Esophagus (tissue), 2 donors: ENCODE results near the gene IFNAR1. TPM values are rescaled to one million over a fixed set of nuclear protein-coding genes. Genes with fewer than 3 reads are reported as not detected.

Source experiments
- H3K27ac ChIP-seq, 2 donors: one replicate each; pipeline ENCODE4 v1.5.1; 2013; ENCODE audit warnings: low read depth in 2 of 2, mild to moderate bottlenecking in 2 of 2, inconsistent platforms in 1 of 2, low read length in 1 of 2, moderate library complexity in 1 of 2
- H3K27me3 ChIP-seq, 2 donors: one replicate each; pipeline ENCODE4 v1.6.1; 2013; ENCODE audit warnings: low read length in 2 of 2, control low read depth in 1 of 2, mild to moderate bottlenecking in 1 of 2; ENCODE audit not compliant: insufficient read depth in 2 of 2, control insufficient read depth in 1 of 2
- H3K36me3 ChIP-seq, 2 donors: one replicate each; pipeline ENCODE4 v1.6.1; 2013; ENCODE audit warnings: low read length in 1 of 2; ENCODE audit not compliant: control insufficient read depth in 2 of 2, insufficient read depth in 2 of 2
- H3K4me1 ChIP-seq, 2 donors: one replicate each; pipeline ENCODE4 v1.6.1; 2013; ENCODE audit warnings: low read length in 1 of 2; ENCODE audit not compliant: control insufficient read depth in 2 of 2, insufficient read depth in 2 of 2
- H3K4me3 ChIP-seq, 2 donors: one replicate each; pipeline ENCODE4 v1.5.1; 2013; ENCODE audit warnings: low read length in 2 of 2, mild to moderate bottlenecking in 2 of 2, low read depth in 1 of 2, moderate library complexity in 1 of 2
- H3K9me3 ChIP-seq, 2 donors: one replicate each; pipeline ENCODE4 v1.6.1; 2013; ENCODE audit warnings: mild to moderate bottlenecking in 2 of 2, low read depth in 1 of 2, low read length in 1 of 2, moderate library complexity in 1 of 2; ENCODE audit not compliant: control insufficient read depth in 2 of 2, insufficient read depth in 1 of 2
- WGBS, 2 donors: extraction: QIAGEN DNeasy Blood & Tissue Kit; methylation state at CpG; one replicate each; pipeline ENCODE4 v1.1.7; 2013; 5-methylcytosine and 5-hydroxymethylcytosine counted together
- polyA plus RNA-seq, 2 donors: library from polyadenylated mRNA; stranded (reverse); fragments of 200-250 nt; gene quantifications; one replicate each; pipeline ENCODE4 v1.2.3, GENCODE V29; 2013
- donor health status: healthy with polysubstance abuse.
- donor health status: Bipolar disorder and iron deficiency.

Gene IFNAR1
- polyA plus RNA-seq, 2 donors, result 9.0 to 14.1 TPM

- no peak overlapping the region for H3K27ac ChIP-seq
- H3K4me3 ChIP-seq, result no peak overlapping the region
- H3K9me3 ChIP-seq, result no peaks in the 10 kb centered on the region
- H3K4me1 ChIP-seq, result peaks cover 1 to 3% of the 10 kb centered on the region in 2 donors
- peaks cover 0 to 30% of the 10 kb centered on the region in 2 donors for H3K36me3 ChIP-seq
- 93 to 96% methylated on average over 9 of the region's 9 CpGs for WGBS, 2 donors
- H3K27me3 ChIP-seq, result no peaks in the 10 kb centered on the region
These were observed 33.1 kb upstream of the IFNAR1 start for GRCh38 chr21:33291686-33292085.

- 79 to 80% methylated on average over 5 of the region's 5 CpGs for WGBS, 2 donors
- Histone ChIP-seq H3K4me3 (no peak overlapping the region), H3K4me1 (peaks cover 1 to 3% of the 10 kb centered on the region in 2 donors), H3K27ac (no peak overlapping the region), H3K27me3 (no peaks in the 10 kb centered on the region), H3K9me3 (no peaks in the 10 kb centered on the region), H3K36me3 (peaks cover 0 to 30% of the 10 kb centered on the region in 2 donors)
These were observed 32.0 kb upstream of the IFNAR1 start for GRCh38 chr21:33292724-33293123.

- Histone ChIP-seq H3K9me3 (no peaks in the 10 kb centered on the region), H3K4me3 (no peak overlapping the region), H3K4me1 (peaks cover 1 to 3% of the 10 kb centered on the region in 2 donors), H3K36me3 (peaks cover 0 to 27% of the 10 kb centered on the region in 2 donors), H3K27me3 (no peaks in the 10 kb centered on the region), H3K27ac (no peak overlapping the region)
- WGBS, 2 donors, result 89 to 95% methylated on average over 7 of the region's 7 CpGs
These were observed 31.6 kb upstream of the IFNAR1 start for GRCh38 chr21:33293136-33293535.

GRCh38 chr21:33293811-33294216, 31.0 kb upstream of the IFNAR1 start:
- WGBS, 2 donors, result 45 to 62% methylated on average over 7 of the region's 7 CpGs
- peaks cover 0 to 27% of the 10 kb centered on the region in 2 donors for H3K36me3 ChIP-seq
- no peak overlapping the region for H3K27ac ChIP-seq
- no peaks in the 10 kb centered on the region for H3K9me3 ChIP-seq
- H3K4me3 ChIP-seq, result no peak overlapping the region
- H3K27me3 ChIP-seq, result no peaks in the 10 kb centered on the region
- peaks cover 2 to 3% of the 10 kb centered on the region in 2 donors for H3K4me1 ChIP-seq

GRCh38 chr21:33296156-33296555, 28.6 kb upstream of the IFNAR1 start:
- WGBS, 2 donors, result 93 to 94% methylated on average over 6 of the region's 6 CpGs
- H3K27me3 ChIP-seq, result no peaks in the 10 kb centered on the region
- peaks cover 0 to 17% of the 10 kb centered on the region in 2 donors for H3K36me3 ChIP-seq

GRCh38 chr21:33299181-33299752, 25.5 kb upstream of the IFNAR1 start:
- peaks cover 0 to 10% of the 10 kb centered on the region in 2 donors for H3K4me1 ChIP-seq
- H3K27ac ChIP-seq, result no peak overlapping the region
- no peaks in the 10 kb centered on the region for H3K9me3 ChIP-seq
- no peaks in the 10 kb centered on the region for H3K27me3 ChIP-seq
- H3K36me3 ChIP-seq, result no peaks in the 10 kb centered on the region
- WGBS, 2 donors, result 47 to 56% methylated on average over 5 of the region's 5 CpGs
- no peak overlapping the region for H3K4me3 ChIP-seq

More at GRCh38 chr21:33296156-33296555, 28.6 kb upstream of the IFNAR1 start:
- H3K27ac ChIP-seq, result no peak overlapping the region
- H3K9me3 ChIP-seq, result no peaks in the 10 kb centered on the region
- no peak overlapping the region for H3K4me3 ChIP-seq
- peaks cover 0 to 2% of the 10 kb centered on the region in 2 donors for H3K4me1 ChIP-seq

- Histone ChIP-seq H3K4me1 (peaks cover 0 to 10% of the 10 kb centered on the region in 2 donors), H3K9me3 (no peaks in the 10 kb centered on the region), H3K36me3 (no peaks in the 10 kb centered on the region), H3K27me3 (no peaks in the 10 kb centered on the region), H3K27ac (peak overlapping the region; percentile 43), H3K4me3 (no peak overlapping the region)
- 60 to 62% methylated on average over 10 of the region's 10 CpGs for WGBS, 2 donors
These were observed 23.8 kb upstream of the IFNAR1 start for GRCh38 chr21:33300701-33301631.

GRCh38 chr21:33301632-33302002, 23.2 kb upstream of the IFNAR1 start:
- no peaks in the 10 kb centered on the region for H3K27me3 ChIP-seq

GRCh38 chr21:33302055-33302454, 22.7 kb upstream of the IFNAR1 start:
- Histone ChIP-seq H3K4me3 (no peak overlapping the region), H3K4me1 (peaks cover 0 to 10% of the 10 kb centered on the region in 2 donors), H3K9me3 (no peaks in the 10 kb centered on the region), H3K27me3 (no peaks in the 10 kb centered on the region), H3K36me3 (no peaks in the 10 kb centered on the region), H3K27ac (no peak overlapping the region)
- 75 to 76% methylated on average over 7 of the region's 7 CpGs for WGBS, 2 donors

More at GRCh38 chr21:33301632-33302002, 23.2 kb upstream of the IFNAR1 start:
- 79 to 88% methylated on average over 2 of the region's 2 CpGs for WGBS, 2 donors
- Histone ChIP-seq H3K27ac (peak overlapping the region in 1 of 2 donors; percentile 43), H3K4me3 (no peak overlapping the region), H3K36me3 (no peaks in the 10 kb centered on the region), H3K4me1 (peaks cover 0 to 10% of the 10 kb centered on the region in 2 donors), H3K9me3 (no peaks in the 10 kb centered on the region)
